IPS-15b (cell line): ENCODE data around the gene G3BP2.

Experiments used
- H3K27me3 ChIP-seq: one replicate; pipeline ENCODE4 v1.6.1; 2013; ENCODE audit warnings: low read length; ENCODE audit not compliant: control insufficient read depth, insufficient read depth
- H3K36me3 ChIP-seq: one replicate; pipeline ENCODE4 v1.6.1; 2013; ENCODE audit warnings: low read length; ENCODE audit not compliant: control insufficient read depth, insufficient read depth
- H3K4me1 ChIP-seq: one replicate; pipeline ENCODE4 v1.6.1; 2013; ENCODE audit warnings: mild to moderate bottlenecking, low read length; ENCODE audit not compliant: control insufficient read depth, insufficient read depth
- H3K4me3 ChIP-seq: one replicate; pipeline ENCODE4 v1.5.1; 2013; ENCODE audit warnings: low read depth, low read length
- H3K9ac ChIP-seq: one replicate; pipeline ENCODE4 v1.6.1; 2013; ENCODE audit warnings: low read depth, mild to moderate bottlenecking, low read length
- H3K9me3 ChIP-seq: one replicate; pipeline ENCODE4 v1.6.1; 2013; ENCODE audit warnings: mild to moderate bottlenecking, low read length; ENCODE audit not compliant: control insufficient read depth, insufficient read depth

Gene G3BP2

DNA sequence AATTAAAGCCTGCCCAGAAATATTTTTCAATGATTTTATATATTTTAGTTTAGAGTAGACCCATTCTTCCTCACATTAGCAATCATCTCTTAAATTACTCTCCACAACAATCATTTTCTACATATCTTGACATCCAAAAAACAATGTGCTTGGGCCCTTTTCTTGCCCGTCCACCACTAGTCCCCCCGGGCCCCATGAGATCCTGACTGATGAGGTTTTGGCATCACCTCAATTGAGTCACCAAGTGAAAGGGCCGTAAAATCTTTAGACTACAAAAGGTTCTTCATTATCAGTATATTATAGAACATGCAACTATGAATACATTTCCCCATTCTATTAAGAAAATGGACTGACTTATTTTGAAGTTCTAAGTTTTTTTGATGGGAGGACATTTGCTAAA lies 38.9 kb downstream of the G3BP2 start:
- Histone ChIP-seq H3K27me3 (peaks cover 6% of the 10 kb centered on the region), H3K9me3 (no peaks in the 10 kb centered on the region), H3K36me3 (no peaks in the 10 kb centered on the region)

GRCh38 chr4:75633846-75634245 lies 39.4 kb downstream of the G3BP2 start:
- Histone ChIP-seq H3K36me3 (no peaks in the 10 kb centered on the region), H3K4me3 (no peak overlapping the region), H3K4me1 (peaks cover 3% of the 10 kb centered on the region), H3K9me3 (no peaks in the 10 kb centered on the region), H3K9ac (no peak overlapping the region), H3K27me3 (peaks cover 8% of the 10 kb centered on the region)

More for the DNA sequence above, 38.9 kb downstream of the G3BP2 start:
- H3K4me1 ChIP-seq, result peaks cover 3% of the 10 kb centered on the region
- no peak overlapping the region for H3K9ac ChIP-seq
- no peak overlapping the region for H3K4me3 ChIP-seq

DNA sequence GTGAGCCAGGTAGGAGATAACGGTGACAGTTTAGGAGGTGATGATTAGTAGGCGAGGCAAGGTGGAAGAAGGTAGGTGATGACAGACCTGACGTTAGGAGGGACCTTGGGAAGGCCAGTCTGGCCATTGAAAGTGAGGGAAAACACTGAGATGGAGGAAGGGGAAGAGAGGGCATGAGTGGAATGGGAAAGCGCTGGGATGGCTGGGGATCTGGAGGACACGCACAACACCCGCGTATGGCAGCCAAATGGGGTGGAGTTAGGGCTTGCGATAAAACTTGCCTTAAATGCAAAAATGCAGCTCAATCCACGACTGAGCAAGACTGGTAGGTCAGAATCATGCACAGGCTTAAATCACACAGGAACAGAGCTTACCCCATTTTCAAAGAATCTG lies 42.3 kb downstream of the G3BP2 start:
- H3K4me3 ChIP-seq, result peak overlapping the region; percentile 88

DNA sequence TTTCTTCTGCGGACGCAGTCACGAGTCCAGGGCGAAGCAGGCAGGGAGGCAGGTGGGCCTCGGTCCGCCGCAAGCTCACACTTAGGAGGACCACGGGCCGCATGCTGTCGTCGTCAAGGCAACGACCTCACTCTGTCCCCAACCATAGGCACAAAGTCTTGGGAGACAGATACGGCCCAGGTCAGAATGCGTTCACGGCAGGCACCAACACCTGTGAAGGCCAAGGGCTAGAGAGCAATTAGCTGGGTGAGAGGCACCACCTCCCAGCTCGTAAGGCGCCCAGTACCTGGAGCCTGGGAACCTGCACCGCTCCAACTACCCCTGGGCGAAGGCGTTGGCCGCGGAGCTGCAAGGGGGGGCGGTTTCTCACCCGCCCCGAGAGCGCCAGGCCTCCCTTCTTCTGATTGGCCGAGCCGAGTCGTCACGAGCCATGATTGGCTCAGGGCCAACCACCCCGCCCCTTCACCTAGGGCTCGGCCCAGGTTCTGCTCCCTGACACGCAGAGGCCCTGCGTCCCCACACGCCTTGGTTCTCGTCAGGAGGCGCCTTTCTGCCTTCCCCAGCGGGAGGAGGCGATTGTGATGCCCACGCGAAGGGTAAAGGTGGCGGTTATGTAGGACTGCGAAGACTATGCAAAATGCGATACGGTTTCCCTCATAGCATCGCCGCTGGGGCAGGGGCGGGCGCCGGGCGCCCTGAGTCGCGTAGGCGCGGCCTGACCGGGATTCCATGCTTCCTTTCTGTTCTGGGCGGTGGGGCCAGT lies 42.9 kb downstream of the G3BP2 start, which contains the start of gene CDKL2:
CDKL2 (minus strand) TSS at position 355 of the 763 bp plus-strand sequence. CDS start 4,540 bp downstream, outside the sequence.
- H3K4me1 ChIP-seq, result peaks cover 3% of the 10 kb centered on the region
- H3K27me3 ChIP-seq, result peaks cover 8% of the 10 kb centered on the region
- H3K9me3 ChIP-seq, result no peaks in the 10 kb centered on the region
- peak within 1 kb of the TSS; percentile 65 for H3K9ac ChIP-seq
- peak within 1 kb of the TSS; percentile 88 for H3K4me3 ChIP-seq
- no peaks in the 10 kb centered on the region for H3K36me3 ChIP-seq

More for the DNA sequence above, 42.3 kb downstream of the G3BP2 start:
- H3K4me1 ChIP-seq, result peaks cover 3% of the 10 kb centered on the region
- H3K27me3 ChIP-seq, result peaks cover 8% of the 10 kb centered on the region
- H3K9me3 ChIP-seq, result no peaks in the 10 kb centered on the region
- H3K9ac ChIP-seq, result no peak overlapping the region
- H3K36me3 ChIP-seq, result no peaks in the 10 kb centered on the region

GRCh38 chr4:75629239-75629638 lies 44.0 kb downstream of the G3BP2 start:
- peaks cover 6% of the 10 kb centered on the region for H3K27me3 ChIP-seq
- H3K4me1 ChIP-seq, result peaks cover 3% of the 10 kb centered on the region
- H3K36me3 ChIP-seq, result no peaks in the 10 kb centered on the region
- no peaks in the 10 kb centered on the region for H3K9me3 ChIP-seq
- H3K4me3 ChIP-seq, result no peak overlapping the region
- no peak overlapping the region for H3K9ac ChIP-seq

GRCh38 chr4:75623026-75623425 lies 50.2 kb downstream of the G3BP2 start:
- Histone ChIP-seq H3K4me1 (no peaks in the 10 kb centered on the region), H3K9ac (no peak overlapping the region), H3K9me3 (no peaks in the 10 kb centered on the region), H3K4me3 (no peak overlapping the region), H3K36me3 (no peaks in the 10 kb centered on the region), H3K27me3 (no peaks in the 10 kb centered on the region)

GRCh38 chr4:75621715-75622114 lies 51.5 kb downstream of the G3BP2 start:
- H3K9ac ChIP-seq, result no peak overlapping the region
- H3K27me3 ChIP-seq, result no peaks in the 10 kb centered on the region
- no peak overlapping the region for H3K4me3 ChIP-seq
- H3K9me3 ChIP-seq, result no peaks in the 10 kb centered on the region
- no peaks in the 10 kb centered on the region for H3K36me3 ChIP-seq
- H3K4me1 ChIP-seq, result no peaks in the 10 kb centered on the region

- H3K27me3 ChIP-seq, result no peaks in the 10 kb centered on the region
- H3K9me3 ChIP-seq, result no peaks in the 10 kb centered on the region
- no peaks in the 10 kb centered on the region for H3K4me1 ChIP-seq
- no peaks in the 10 kb centered on the region for H3K36me3 ChIP-seq
- no peak overlapping the region for H3K9ac ChIP-seq
- no peak overlapping the region for H3K4me3 ChIP-seq
These were observed 60.9 kb downstream of the G3BP2 start for GRCh38 chr4:75612306-75612705.

DNA sequence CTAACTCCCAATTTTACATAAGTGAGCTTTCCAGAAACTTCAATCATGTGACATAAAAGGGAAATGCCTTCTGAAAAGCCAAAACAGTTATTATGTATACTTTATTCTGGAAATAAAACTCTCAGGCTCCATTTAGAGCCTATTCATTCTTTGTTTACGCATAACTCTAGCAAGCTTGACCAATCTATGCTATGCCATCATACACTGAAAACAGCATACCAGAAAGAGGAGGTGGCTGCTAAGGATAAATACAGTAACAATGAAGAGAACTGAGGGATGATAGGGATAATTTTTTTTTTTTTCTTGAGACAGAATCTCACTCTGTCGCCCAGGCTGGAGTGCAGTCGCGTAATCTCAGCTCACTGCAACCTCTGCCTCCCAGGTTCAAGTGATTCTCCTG lies 67.3 kb downstream of the G3BP2 start:
- Histone ChIP-seq H3K4me3 (no peak overlapping the region), H3K27me3 (no peaks in the 10 kb centered on the region), H3K9me3 (no peaks in the 10 kb centered on the region), H3K36me3 (no peaks in the 10 kb centered on the region), H3K4me1 (no peaks in the 10 kb centered on the region), H3K9ac (no peak overlapping the region)

GRCh38 chr4:75599647-75600046 lies 73.6 kb downstream of the G3BP2 start:
- Histone ChIP-seq H3K4me1 (no peaks in the 10 kb centered on the region), H3K4me3 (no peak overlapping the region)

GRCh38 chr4:75598390-75598789 lies 74.8 kb downstream of the G3BP2 start:
- Histone ChIP-seq H3K4me3 (no peak overlapping the region), H3K4me1 (no peaks in the 10 kb centered on the region)

More at GRCh38 chr4:75599647-75600046, 73.6 kb downstream of the G3BP2 start:
- H3K27me3 ChIP-seq, result no peaks in the 10 kb centered on the region
- H3K9ac ChIP-seq, result no peak overlapping the region
- H3K36me3 ChIP-seq, result no peaks in the 10 kb centered on the region
- H3K9me3 ChIP-seq, result no peaks in the 10 kb centered on the region

DNA sequence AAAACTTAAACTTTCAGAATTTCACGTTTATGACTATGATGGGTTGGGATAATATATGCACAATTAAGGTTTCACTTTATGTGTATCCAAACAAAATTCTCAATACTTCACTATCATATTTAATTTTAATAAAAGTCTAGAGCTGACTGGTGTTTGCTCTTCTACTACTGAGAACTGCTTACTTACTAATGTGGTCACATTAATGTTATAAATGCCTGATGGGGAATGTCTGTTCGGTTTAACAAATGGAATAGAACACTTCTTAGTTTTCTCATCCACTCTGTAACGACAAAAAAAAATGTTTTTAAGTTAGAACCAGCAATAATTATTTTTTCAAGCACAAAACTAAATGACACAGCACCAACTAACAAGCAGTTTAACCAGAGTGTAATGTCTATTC lies 77.2 kb downstream of the G3BP2 start:
- no peak overlapping the region for H3K9ac ChIP-seq
- no peak overlapping the region for H3K4me3 ChIP-seq
- no peaks in the 10 kb centered on the region for H3K36me3 ChIP-seq
- no peaks in the 10 kb centered on the region for H3K27me3 ChIP-seq
- H3K4me1 ChIP-seq, result no peaks in the 10 kb centered on the region
- H3K9me3 ChIP-seq, result no peaks in the 10 kb centered on the region

More at GRCh38 chr4:75598390-75598789, 74.8 kb downstream of the G3BP2 start:
- no peak overlapping the region for H3K9ac ChIP-seq
- H3K27me3 ChIP-seq, result no peaks in the 10 kb centered on the region
- H3K9me3 ChIP-seq, result no peaks in the 10 kb centered on the region
- H3K36me3 ChIP-seq, result no peaks in the 10 kb centered on the region
